ENCODE measurements around the gene QSOX2. TPM values are rescaled to one million over a fixed set of nuclear protein-coding genes. Genes with fewer than 3 reads are reported as not detected.

The QSOX2 gene
- total RNA-seq, 1 donor from 2014 or later: 21.2 TPM

GRCh38 chr9:136230365-136230764, 15.2 kb downstream of the QSOX2 start:
- TF ChIP-seq CTCF (IDR thresholded peaks at IDR 0.05; ENCODE audit: partially characterized antibody, unreplicated experiment): no peak
- no peak overlapping the region for H3K27ac Mint-ChIP-seq (ENCODE audit: unreplicated experiment)
- H3K36me3 Mint-ChIP-seq (ENCODE audit: unreplicated experiment): no peaks in the 10 kb centered on the region

GRCh38 chr9:136229096-136230065, 16.2 kb downstream of the QSOX2 start:
- no peak overlapping the region for H3K27ac Mint-ChIP-seq (ENCODE audit: unreplicated experiment)

More at GRCh38 chr9:136230365-136230764, 15.2 kb downstream of the QSOX2 start:
- no peak for DNase-seq
- Mint-ChIP-seq H3K27me3 (ENCODE audit: unreplicated experiment) (peaks cover 4% of the 10 kb centered on the region), H3K4me3 (ENCODE audit: unreplicated experiment) (no peak overlapping the region), H3K9me3 (ENCODE audit: unreplicated experiment) (peaks cover 4% of the 10 kb centered on the region), H3K4me1 (ENCODE audit: low read depth, unreplicated experiment) (peaks cover 34% of the 10 kb centered on the region)

GRCh38 chr9:136228107-136228875, 17.3 kb downstream of the QSOX2 start:
- peaks cover 36% of the 10 kb centered on the region for H3K4me1 Mint-ChIP-seq (ENCODE audit: low read depth, unreplicated experiment)
- H3K9me3 Mint-ChIP-seq (ENCODE audit: unreplicated experiment): peaks cover 2% of the 10 kb centered on the region
- H3K27ac Mint-ChIP-seq (ENCODE audit: unreplicated experiment): no peak overlapping the region
- peaks cover 4% of the 10 kb centered on the region for H3K27me3 Mint-ChIP-seq (ENCODE audit: unreplicated experiment)
- no peak overlapping the region for H3K4me3 Mint-ChIP-seq (ENCODE audit: unreplicated experiment)
- peaks cover 3% of the 10 kb centered on the region for H3K36me3 Mint-ChIP-seq (ENCODE audit: unreplicated experiment)
- DNase-seq: no peak
- no peak for TF ChIP-seq CTCF (IDR thresholded peaks at IDR 0.05; ENCODE audit: partially characterized antibody, unreplicated experiment)

More at GRCh38 chr9:136229096-136230065, 16.2 kb downstream of the QSOX2 start:
- H3K36me3 Mint-ChIP-seq (ENCODE audit: unreplicated experiment): no peaks in the 10 kb centered on the region
- no peak for DNase-seq
- no peaks in the 10 kb centered on the region for H3K9me3 Mint-ChIP-seq (ENCODE audit: unreplicated experiment)
- H3K4me1 Mint-ChIP-seq (ENCODE audit: low read depth, unreplicated experiment): peaks cover 33% of the 10 kb centered on the region
- no peak overlapping the region for H3K4me3 Mint-ChIP-seq (ENCODE audit: unreplicated experiment)
- H3K27me3 Mint-ChIP-seq (ENCODE audit: unreplicated experiment): peaks cover 7% of the 10 kb centered on the region
- TF ChIP-seq CTCF (IDR thresholded peaks at IDR 0.05; ENCODE audit: partially characterized antibody, unreplicated experiment): no peak

GRCh38 chr9:136226680-136227407, 18.8 kb downstream of the QSOX2 start:
- Mint-ChIP-seq H3K27ac (ENCODE audit: unreplicated experiment) (no peak overlapping the region), H3K4me1 (ENCODE audit: low read depth, unreplicated experiment) (peaks cover 29% of the 10 kb centered on the region), H3K4me3 (ENCODE audit: unreplicated experiment) (no peak overlapping the region), H3K27me3 (ENCODE audit: unreplicated experiment) (peaks cover 2% of the 10 kb centered on the region), H3K9me3 (ENCODE audit: unreplicated experiment) (peaks cover 4% of the 10 kb centered on the region), H3K36me3 (ENCODE audit: unreplicated experiment) (peaks cover 5% of the 10 kb centered on the region)
- DNase-seq: no peak
- no peak for TF ChIP-seq CTCF (IDR thresholded peaks at IDR 0.05; ENCODE audit: partially characterized antibody, unreplicated experiment)
